Measurements from ENCODE around the gene APP.

The APP gene

GRCh38 chr21:26003404-26003803 is 167.2 kb downstream of the APP start:
- no peak for ATAC-seq
- no peak for TF ChIP-seq POU6F1 (CRISPR knock-in tag; IDR thresholded peaks at IDR 0.05; ENCODE audit: borderline replicate concordance, low read depth)
- no peak for TF ChIP-seq TCF4 (CRISPR knock-in tag; IDR thresholded peaks at IDR 0.05; ENCODE audit: borderline replicate concordance)
- TF ChIP-seq ISL1 (CRISPR knock-in tag; IDR thresholded peaks at IDR 0.05): no peak
- no peak for TF ChIP-seq PATZ1 (CRISPR knock-in tag; IDR thresholded peaks at IDR 0.05; ENCODE audit: borderline replicate concordance)
- TF ChIP-seq ZFP3 (CRISPR knock-in tag; IDR thresholded peaks at IDR 0.05): no peak
- no peak for TF ChIP-seq ZFP30 (CRISPR knock-in tag; IDR thresholded peaks at IDR 0.05)
- no peak for TF ChIP-seq ZNF565 (CRISPR knock-in tag; conservative IDR thresholded peaks at IDR 0.05; ENCODE audit: low read depth)
- no peak for TF ChIP-seq TSHZ2 (CRISPR knock-in tag; IDR thresholded peaks at IDR 0.05)
- TF ChIP-seq OSR1 (CRISPR knock-in tag; IDR thresholded peaks at IDR 0.05): no peak
- TF ChIP-seq ZC3H10 (CRISPR knock-in tag; IDR thresholded peaks at IDR 0.05): no peak
- TF ChIP-seq GLIS3 (CRISPR knock-in tag; IDR thresholded peaks at IDR 0.05): no peak
- no peak for TF ChIP-seq CREB5 (CRISPR knock-in tag; IDR thresholded peaks at IDR 0.05; ENCODE audit: low read depth)
- no peak for TF ChIP-seq ARNTL (CRISPR knock-in tag; IDR thresholded peaks at IDR 0.05; ENCODE audit: borderline replicate concordance, low read depth)
- TF ChIP-seq RARB (CRISPR knock-in tag; IDR thresholded peaks at IDR 0.05): no peak
- no peak for TF ChIP-seq BACH2 (CRISPR knock-in tag; IDR thresholded peaks at IDR 0.05; ENCODE audit: borderline replicate concordance)
- no peak for TF ChIP-seq PPARA (CRISPR knock-in tag; IDR thresholded peaks at IDR 0.05; ENCODE audit: borderline replicate concordance)
- TF ChIP-seq SNAI2 (CRISPR knock-in tag; IDR thresholded peaks at IDR 0.05): no peak
- no peak for TF ChIP-seq ESRRG (CRISPR knock-in tag; IDR thresholded peaks at IDR 0.05)
- TF ChIP-seq TOX (CRISPR knock-in tag; IDR thresholded peaks at IDR 0.05; ENCODE audit: borderline replicate concordance): no peak
- TF ChIP-seq ZNF70 (CRISPR knock-in tag; IDR thresholded peaks at IDR 0.05): no peak

GRCh38 chr21:26001356-26001755 is 169.2 kb downstream of the APP start:
- TF ChIP-seq POU6F1 (CRISPR knock-in tag; IDR thresholded peaks at IDR 0.05; ENCODE audit: borderline replicate concordance, low read depth) (no peak), ZC3H10 (CRISPR knock-in tag; IDR thresholded peaks at IDR 0.05) (no peak), TCF4 (CRISPR knock-in tag; IDR thresholded peaks at IDR 0.05; ENCODE audit: borderline replicate concordance) (no peak), CSDC2 (CRISPR knock-in tag; IDR thresholded peaks at IDR 0.05) (no peak), ARNTL (CRISPR knock-in tag; IDR thresholded peaks at IDR 0.05; ENCODE audit: borderline replicate concordance, low read depth) (no peak), ISL1 (CRISPR knock-in tag; IDR thresholded peaks at IDR 0.05) (no peak), PPARA (CRISPR knock-in tag; IDR thresholded peaks at IDR 0.05; ENCODE audit: borderline replicate concordance) (no peak), BACH2 (CRISPR knock-in tag; IDR thresholded peaks at IDR 0.05; ENCODE audit: borderline replicate concordance) (no peak), ZNF70 (CRISPR knock-in tag; IDR thresholded peaks at IDR 0.05) (no peak), ZFP30 (CRISPR knock-in tag; IDR thresholded peaks at IDR 0.05) (no peak), RARB (CRISPR knock-in tag; IDR thresholded peaks at IDR 0.05) (no peak), OSR1 (CRISPR knock-in tag; IDR thresholded peaks at IDR 0.05) (no peak), SNAI2 (CRISPR knock-in tag; IDR thresholded peaks at IDR 0.05) (no peak), ZNF565 (CRISPR knock-in tag; conservative IDR thresholded peaks at IDR 0.05; ENCODE audit: low read depth) (no peak), TOX (CRISPR knock-in tag; IDR thresholded peaks at IDR 0.05; ENCODE audit: borderline replicate concordance) (no peak), CSRNP3 (CRISPR knock-in tag; IDR thresholded peaks at IDR 0.05) (no peak)
- ATAC-seq: no peak
